Activated gamma-delta T cell treated with anti-CD3 and anti-CD28 coated beads, Interleukin-2, amount 50 U/mL, for 16 hours (primary cell): ENCODE measurements around the gene RSAD2.

Experiments
- DNase-seq: peaks from one replicate; pipeline ENCODE4 v3.0.0-alpha.2; 2020; ENCODE audit warnings: low read depth

The RSAD2 gene

GRCh38 chr2:6945821-6946220 lies 68.2 kb downstream of the RSAD2 start:
- no peak for DNase-seq

- no peak for DNase-seq
These were observed 69.1 kb downstream of the RSAD2 start for GRCh38 chr2:6946722-6947121.
